ENCODE results near the gene SIL1. TPM values are rescaled to one million over a fixed set of nuclear protein-coding genes. Genes with fewer than 3 reads are reported as not detected.
A peak's percentile ranks its signal among the peaks of the same experiment; 100 is the strongest.
"Not testable (repeated sequence)": the region's sequence is repeated elsewhere in the genome, so short reads cannot be mapped to it uniquely, and the experiment has no call there.

Gene SIL1
- polyA plus RNA-seq, 4 donors = 21.6 to 68.2 (median 35.4) TPM

- Histone ChIP-seq H3K9me3 (ENCODE audit: control insufficient read depth in 2 of 2, insufficient read depth in 1 of 2, low read depth in 1 of 2, low read length in 1 of 2) (no peaks in the 10 kb centered on the region), H3K4me1 (ENCODE audit: control insufficient read depth in 3 of 3, insufficient read depth in 2 of 3, low read depth in 1 of 3, low read length in 2 of 3) (peaks cover 0 to 5% (median 5%) of the 10 kb centered on the region in 3 donors), H3K27me3 (ENCODE audit: control insufficient read depth in 3 of 3, insufficient read depth in 3 of 3, low read length in 3 of 3) (no peaks in the 10 kb centered on the region), H3K27ac (ENCODE audit: low read depth in 1 of 3, low read length in 2 of 3) (no peak overlapping the region), H3K4me3 (ENCODE audit: low read depth in 1 of 3, low read length in 3 of 3) (no peak overlapping the region), H3K36me3 (ENCODE audit: control insufficient read depth in 3 of 3, insufficient read depth in 2 of 3, low read depth in 1 of 3, low read length in 3 of 3) (peaks cover 0 to 3% (median 0%) of the 10 kb centered on the region in 3 donors)
- FAIRE-seq (no peak), DNase-seq (no peak)
Observed at GRCh38 chr5:139065306-139065705, 132.9 kb downstream of the SIL1 start.

- peak in 1 of 2 donors; percentile 69 for DNase-seq
- H3K27ac ChIP-seq (ENCODE audit: low read depth in 1 of 3, low read length in 2 of 3) = no peak overlapping the region
- peaks cover 0 to 3% (median 0%) of the 10 kb centered on the region in 3 donors for H3K36me3 ChIP-seq (ENCODE audit: control insufficient read depth in 3 of 3, insufficient read depth in 2 of 3, low read depth in 1 of 3, low read length in 3 of 3)
- H3K27me3 ChIP-seq (ENCODE audit: control insufficient read depth in 3 of 3, insufficient read depth in 3 of 3, low read length in 3 of 3) = no peaks in the 10 kb centered on the region
- FAIRE-seq = no peak
- H3K4me3 ChIP-seq (ENCODE audit: low read depth in 1 of 3, low read length in 3 of 3) = no peak overlapping the region
- H3K4me1 ChIP-seq (ENCODE audit: control insufficient read depth in 3 of 3, insufficient read depth in 2 of 3, low read depth in 1 of 3, low read length in 2 of 3) = peaks cover 0 to 5% (median 5%) of the 10 kb centered on the region in 3 donors
- WGBS, 3 donors = 49 to 88% (median 64%) methylated on average over 2 of the region's 2 CpGs
- H3K9me3 ChIP-seq (ENCODE audit: control insufficient read depth in 2 of 2, insufficient read depth in 1 of 2, low read depth in 1 of 2, low read length in 1 of 2) = no peaks in the 10 kb centered on the region
Observed at GRCh38 chr5:139064613-139065012, 133.6 kb downstream of the SIL1 start.

- Histone ChIP-seq H3K27me3 (ENCODE audit: control insufficient read depth in 3 of 3, insufficient read depth in 3 of 3, low read length in 3 of 3) (no peaks in the 10 kb centered on the region), H3K27ac (ENCODE audit: low read depth in 1 of 3, low read length in 2 of 3) (no peak overlapping the region), H3K4me1 (ENCODE audit: control insufficient read depth in 3 of 3, insufficient read depth in 2 of 3, low read depth in 1 of 3, low read length in 2 of 3) (peaks cover 0 to 5% (median 5%) of the 10 kb centered on the region in 3 donors), H3K36me3 (ENCODE audit: control insufficient read depth in 3 of 3, insufficient read depth in 2 of 3, low read depth in 1 of 3, low read length in 3 of 3) (peaks cover 0 to 3% (median 0%) of the 10 kb centered on the region in 3 donors), H3K9me3 (ENCODE audit: control insufficient read depth in 2 of 2, insufficient read depth in 1 of 2, low read depth in 1 of 2, low read length in 1 of 2) (no peaks in the 10 kb centered on the region), H3K4me3 (ENCODE audit: low read depth in 1 of 3, low read length in 3 of 3) (no peak overlapping the region)
- DNase-seq (no peak), FAIRE-seq (no peak)
- WGBS, 3 donors = 59 to 68% (median 62%) methylated on average over 1 of the region's 1 CpG
Observed at GRCh38 chr5:139063664-139064054, 134.5 kb downstream of the SIL1 start.

DNA sequence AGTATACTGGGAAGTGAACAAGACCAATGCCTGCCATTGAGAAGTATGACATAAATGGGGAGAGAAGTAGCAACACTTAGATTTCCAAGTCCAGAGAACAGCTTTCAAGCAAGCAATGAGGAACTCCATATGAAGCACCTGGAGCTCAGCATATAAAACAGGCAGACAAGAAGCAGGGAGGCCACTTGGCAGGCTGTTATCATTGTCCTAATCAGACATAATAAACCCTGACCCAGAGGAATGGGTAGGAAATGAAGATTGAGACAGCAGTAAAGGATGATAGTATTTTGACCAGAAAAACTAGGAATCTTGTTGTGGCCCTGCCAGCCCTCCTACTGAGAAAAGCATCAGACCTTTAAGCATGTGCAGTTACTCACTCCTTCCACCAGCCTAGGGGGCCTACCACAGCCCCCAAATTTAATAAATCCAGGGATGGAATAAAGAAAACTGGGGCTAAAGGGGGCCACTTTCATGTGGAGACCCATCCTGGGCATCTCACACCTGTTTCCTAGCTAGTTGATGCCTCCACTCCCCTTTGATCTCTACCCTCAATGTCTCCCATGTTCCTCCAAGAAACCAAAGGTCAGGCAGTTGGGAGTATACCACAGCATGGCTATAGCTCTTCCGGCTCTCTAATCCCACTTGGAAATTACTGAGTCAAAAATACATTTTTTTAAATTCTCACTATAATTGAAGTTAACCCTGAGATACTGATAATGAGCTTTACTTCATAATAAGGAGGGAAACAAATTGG lies 135.1 kb downstream of the SIL1 start:
- DNase-seq = peak in 1 of 2 donors; percentile 51
- Histone ChIP-seq H3K4me3 (ENCODE audit: low read depth in 1 of 3, low read length in 3 of 3) (no peak overlapping the region), H3K4me1 (ENCODE audit: control insufficient read depth in 3 of 3, insufficient read depth in 2 of 3, low read depth in 1 of 3, low read length in 2 of 3) (peaks cover 0 to 5% (median 5%) of the 10 kb centered on the region in 3 donors), H3K27ac (ENCODE audit: low read depth in 1 of 3, low read length in 2 of 3) (no peak overlapping the region), H3K27me3 (ENCODE audit: control insufficient read depth in 3 of 3, insufficient read depth in 3 of 3, low read length in 3 of 3) (no peaks in the 10 kb centered on the region), H3K9me3 (ENCODE audit: control insufficient read depth in 2 of 2, insufficient read depth in 1 of 2, low read depth in 1 of 2, low read length in 1 of 2) (no peaks in the 10 kb centered on the region), H3K36me3 (ENCODE audit: control insufficient read depth in 3 of 3, insufficient read depth in 2 of 3, low read depth in 1 of 3, low read length in 3 of 3) (peaks cover 0 to 3% (median 0%) of the 10 kb centered on the region in 3 donors)
- no peak for FAIRE-seq
- WGBS, 3 donors = 29 to 57% (median 48%) methylated on average over 1 of the region's 1 CpG

- 77 to 98% (median 84%) methylated on average over 4 of the region's 4 CpGs for WGBS, 3 donors
- no peak for FAIRE-seq
- Histone ChIP-seq H3K4me1 (ENCODE audit: control insufficient read depth in 3 of 3, insufficient read depth in 2 of 3, low read depth in 1 of 3, low read length in 2 of 3) (peaks cover 0 to 7% (median 5%) of the 10 kb centered on the region in 3 donors), H3K27me3 (ENCODE audit: control insufficient read depth in 3 of 3, insufficient read depth in 3 of 3, low read length in 3 of 3) (no peaks in the 10 kb centered on the region), H3K36me3 (ENCODE audit: control insufficient read depth in 3 of 3, insufficient read depth in 2 of 3, low read depth in 1 of 3, low read length in 3 of 3) (peaks cover 0 to 3% (median 0%) of the 10 kb centered on the region in 3 donors), H3K27ac (ENCODE audit: low read depth in 1 of 3, low read length in 2 of 3) (no peak overlapping the region), H3K9me3 (ENCODE audit: control insufficient read depth in 2 of 2, insufficient read depth in 1 of 2, low read depth in 1 of 2, low read length in 1 of 2) (peaks cover 0 to 3% of the 10 kb centered on the region in 2 donors), H3K4me3 (ENCODE audit: low read depth in 1 of 3, low read length in 3 of 3) (no peak overlapping the region)
- DNase-seq = no peak
Observed at GRCh38 chr5:139061856-139062255, 136.3 kb downstream of the SIL1 start.

GRCh38 chr5:139061274-139061673 lies 136.9 kb downstream of the SIL1 start:
- DNase-seq (no peak), FAIRE-seq (no peak)
- peaks cover 0 to 3% of the 10 kb centered on the region in 2 donors for H3K9me3 ChIP-seq (ENCODE audit: control insufficient read depth in 2 of 2, insufficient read depth in 1 of 2, low read depth in 1 of 2, low read length in 1 of 2)
- peaks cover 0 to 3% (median 0%) of the 10 kb centered on the region in 3 donors for H3K36me3 ChIP-seq (ENCODE audit: control insufficient read depth in 3 of 3, insufficient read depth in 2 of 3, low read depth in 1 of 3, low read length in 3 of 3)
- WGBS, 3 donors = 46 to 68% (median 65%) methylated on average over 5 of the region's 5 CpGs
- peaks cover 0 to 7% (median 5%) of the 10 kb centered on the region in 3 donors for H3K4me1 ChIP-seq (ENCODE audit: control insufficient read depth in 3 of 3, insufficient read depth in 2 of 3, low read depth in 1 of 3, low read length in 2 of 3)
- H3K4me3 ChIP-seq (ENCODE audit: low read depth in 1 of 3, low read length in 3 of 3) = no peak overlapping the region
- no peaks in the 10 kb centered on the region for H3K27me3 ChIP-seq (ENCODE audit: control insufficient read depth in 3 of 3, insufficient read depth in 3 of 3, low read length in 3 of 3)
- H3K27ac ChIP-seq (ENCODE audit: low read depth in 1 of 3, low read length in 2 of 3) = no peak overlapping the region

GRCh38 chr5:139058121-139058520 lies 140.0 kb downstream of the SIL1 start:
- no peak for FAIRE-seq
- no peak overlapping the region for H3K27ac ChIP-seq (ENCODE audit: low read depth in 1 of 3, low read length in 2 of 3)
- peaks cover 0 to 5% (median 0%) of the 10 kb centered on the region in 3 donors for H3K36me3 ChIP-seq (ENCODE audit: control insufficient read depth in 3 of 3, insufficient read depth in 2 of 3, low read depth in 1 of 3, low read length in 3 of 3)
- H3K4me3 ChIP-seq (ENCODE audit: low read depth in 1 of 3, low read length in 3 of 3) = no peak overlapping the region
- 85 to 97% (median 93%) methylated on average over 2 of the region's 2 CpGs for WGBS, 3 donors
- DNase-seq = no peak
- H3K4me1 ChIP-seq (ENCODE audit: control insufficient read depth in 3 of 3, insufficient read depth in 2 of 3, low read depth in 1 of 3, low read length in 2 of 3) = peaks cover 0 to 7% (median 4%) of the 10 kb centered on the region in 3 donors
- no peaks in the 10 kb centered on the region for H3K27me3 ChIP-seq (ENCODE audit: control insufficient read depth in 3 of 3, insufficient read depth in 3 of 3, low read length in 3 of 3)
- peaks cover 0 to 3% of the 10 kb centered on the region in 2 donors for H3K9me3 ChIP-seq (ENCODE audit: control insufficient read depth in 2 of 2, insufficient read depth in 1 of 2, low read depth in 1 of 2, low read length in 1 of 2)

DNA sequence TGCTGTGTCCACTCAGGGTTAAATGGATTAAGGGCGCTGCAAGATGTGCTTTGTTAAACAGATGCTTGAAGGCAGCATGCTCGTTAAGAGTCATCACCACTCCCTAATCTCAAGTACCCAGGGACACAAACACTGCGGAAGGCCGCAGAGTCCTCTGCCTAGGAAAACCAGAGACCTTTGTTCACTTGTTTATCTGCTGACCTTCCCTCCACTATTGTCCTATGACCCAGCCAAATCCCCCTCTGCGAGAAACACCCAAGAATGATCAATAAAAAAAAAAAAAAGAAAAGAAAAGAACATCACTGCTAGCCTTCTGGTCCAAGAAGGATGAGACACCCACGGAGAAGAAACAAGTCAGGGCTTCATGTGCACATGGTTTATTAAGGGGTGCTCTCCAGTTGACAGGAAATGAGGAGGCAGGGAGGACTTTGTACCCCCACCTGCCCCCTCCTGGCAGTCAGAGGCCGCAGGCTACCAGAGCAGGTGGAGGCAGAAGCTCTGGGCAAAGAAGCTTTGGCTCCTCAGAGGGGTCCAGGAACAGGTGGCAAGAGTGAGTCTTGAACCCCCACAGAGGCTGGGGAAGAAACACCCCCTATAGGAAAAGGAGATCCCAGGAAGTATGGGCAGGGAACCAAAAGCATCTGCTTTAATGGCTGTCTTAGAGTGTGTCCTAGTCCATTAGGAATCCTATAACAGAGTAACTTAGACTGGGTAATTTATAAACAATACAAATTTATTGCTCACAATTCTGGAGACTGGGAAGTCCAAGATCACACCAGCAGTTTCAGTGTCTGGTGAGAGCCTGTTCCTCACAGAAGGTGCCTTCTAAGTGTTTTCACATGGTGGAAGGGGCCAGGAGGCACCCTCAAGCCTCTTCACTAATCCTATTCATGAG lies 140.9 kb downstream of the SIL1 start:
- not testable (repeated sequence) for H3K27me3 ChIP-seq (ENCODE audit: control insufficient read depth in 3 of 3, insufficient read depth in 3 of 3, low read length in 3 of 3); H3K4me1 ChIP-seq (ENCODE audit: control insufficient read depth in 3 of 3, insufficient read depth in 2 of 3, low read depth in 1 of 3, low read length in 2 of 3); H3K4me3 ChIP-seq (ENCODE audit: low read depth in 1 of 3, low read length in 3 of 3); H3K36me3 ChIP-seq (ENCODE audit: control insufficient read depth in 3 of 3, insufficient read depth in 2 of 3, low read depth in 1 of 3, low read length in 3 of 3); H3K27ac ChIP-seq (ENCODE audit: low read depth in 1 of 3, low read length in 2 of 3); FAIRE-seq; H3K9me3 ChIP-seq (ENCODE audit: control insufficient read depth in 2 of 2, insufficient read depth in 1 of 2, low read depth in 1 of 2, low read length in 1 of 2)
- 44 to 81% (median 57%) methylated on average over 4 of the region's 7 CpGs for WGBS, 3 donors
- DNase-seq = peak in 1 of 2 donors; percentile 51
